ENCODE results near the gene RASA4B.
"Not testable (repeated sequence)": the region's sequence is repeated elsewhere in the genome, so short reads cannot be mapped to it uniquely, and the experiment has no call there.

The RASA4B gene

GRCh38 chr7:102456327-102456726 is 61.2 kb downstream of the RASA4B start:
- no peak overlapping the region for H3K18ac ChIP-seq (ENCODE audit: low read length)
- no peak overlapping the region for H3K4me3 ChIP-seq (ENCODE audit: low read length in 2 of 2)
- DNase-seq (ENCODE audit: low spot score) = no peak
- H2AK5ac ChIP-seq (ENCODE audit: low read depth, low read length) = no peak overlapping the region
- no peak overlapping the region for H4K8ac ChIP-seq (ENCODE audit: low read depth, low read length)
- no peak overlapping the region for H2BK120ac ChIP-seq (ENCODE audit: low read depth, low read length)
- H3K4ac ChIP-seq (ENCODE audit: low read length) = no peak overlapping the region
- H3K36me3 ChIP-seq (replicated peaks in 1 of 2; ENCODE audit: control insufficient read depth in 2 of 2, insufficient read depth in 2 of 2, low read length in 2 of 2) = peaks cover 24 to 44% of the 10 kb centered on the region in 2 donors
- H4K91ac ChIP-seq (ENCODE audit: low read depth, low read length, poor library complexity) = no peak overlapping the region
- H3K27ac ChIP-seq (replicated peaks; ENCODE audit: low read length) = no peak overlapping the region
- no peak overlapping the region for H3K4me2 ChIP-seq (ENCODE audit: insufficient read depth, low read length, poor library complexity, severe bottlenecking)
- no peaks in the 10 kb centered on the region for H3K79me1 ChIP-seq (ENCODE audit: low read depth, low read length)
- no peak overlapping the region for H2BK15ac ChIP-seq (ENCODE audit: low read length)
- H3K27me3 ChIP-seq (ENCODE audit: control insufficient read depth in 3 of 3, insufficient read depth in 3 of 3, low read depth in 1 of 3, low read length in 3 of 3) = no peaks in the 10 kb centered on the region
- no CpG with 5 or more reads among the region's 10 CpGs for WGBS, 2 donors (ENCODE audit: extremely low coverage in 2 of 2, insufficient read length in 2 of 2, insufficient replicate concordance in 1 of 2)
- H3K4me1 ChIP-seq (ENCODE audit: control insufficient read depth in 2 of 2, insufficient read depth in 1 of 2, low read depth in 1 of 2, low read length in 2 of 2) = peaks cover 3 to 7% of the 10 kb centered on the region in 2 donors
- H2BK5ac ChIP-seq (ENCODE audit: low read length) = no peak overlapping the region
- no peak overlapping the region for H2BK12ac ChIP-seq (ENCODE audit: low read length)
- H3K9me3 ChIP-seq (replicated peaks in 1 of 2; ENCODE audit: control insufficient read depth in 2 of 2, insufficient read depth in 1 of 2, low read depth in 1 of 2, low read length in 2 of 2) = no peaks in the 10 kb centered on the region
- H3K14ac ChIP-seq (ENCODE audit: low read length) = no peak overlapping the region
- no peak overlapping the region for H2AFZ ChIP-seq (ENCODE audit: low read length)
- H3K9ac ChIP-seq (ENCODE audit: low read depth, low read length, poor library complexity) = no peak overlapping the region
- no peak overlapping the region for H3K23ac ChIP-seq (ENCODE audit: low read depth, low read length, poor library complexity)

GRCh38 chr7:102455596-102455995 is 62.0 kb downstream of the RASA4B start:
- WGBS, 2 donors (ENCODE audit: extremely low coverage in 2 of 2, insufficient read length in 2 of 2, insufficient replicate concordance in 1 of 2) = no CpG with 5 or more reads among the region's 11 CpGs
- no peak overlapping the region for H3K23ac ChIP-seq (ENCODE audit: low read depth, low read length, poor library complexity)

GRCh38 chr7:102454932-102455331 is 62.6 kb downstream of the RASA4B start:
- H2AK5ac ChIP-seq (ENCODE audit: low read depth, low read length); H3K79me1 ChIP-seq (ENCODE audit: low read depth, low read length); H3K4ac ChIP-seq (ENCODE audit: low read length); H4K91ac ChIP-seq (ENCODE audit: low read depth, low read length, poor library complexity); H3K23ac ChIP-seq (ENCODE audit: low read depth, low read length, poor library complexity); H2BK120ac ChIP-seq (ENCODE audit: low read depth, low read length); H2BK15ac ChIP-seq (ENCODE audit: low read length); H2AFZ ChIP-seq (ENCODE audit: low read length); H2BK12ac ChIP-seq (ENCODE audit: low read length); H3K18ac ChIP-seq (ENCODE audit: low read length); H3K4me1 ChIP-seq (ENCODE audit: control insufficient read depth in 2 of 2, insufficient read depth in 1 of 2, low read depth in 1 of 2, low read length in 2 of 2); H3K27ac ChIP-seq (replicated peaks; ENCODE audit: low read length); H3K4me2 ChIP-seq (ENCODE audit: insufficient read depth, low read length, poor library complexity, severe bottlenecking); H2BK5ac ChIP-seq (ENCODE audit: low read length); H4K8ac ChIP-seq (ENCODE audit: low read depth, low read length); H3K4me3 ChIP-seq (ENCODE audit: low read length in 2 of 2); DNase-seq (ENCODE audit: low spot score); H3K9ac ChIP-seq (ENCODE audit: low read depth, low read length, poor library complexity); H3K9me3 ChIP-seq (replicated peaks in 1 of 2; ENCODE audit: control insufficient read depth in 2 of 2, insufficient read depth in 1 of 2, low read depth in 1 of 2, low read length in 2 of 2); H3K27me3 ChIP-seq (ENCODE audit: control insufficient read depth in 3 of 3, insufficient read depth in 3 of 3, low read depth in 1 of 3, low read length in 3 of 3); H3K14ac ChIP-seq (ENCODE audit: low read length): not testable (repeated sequence)
- H3K36me3 ChIP-seq (replicated peaks in 1 of 2; ENCODE audit: control insufficient read depth in 2 of 2, insufficient read depth in 2 of 2, low read length in 2 of 2) = peaks cover 24 to 44% of the 10 kb centered on the region in 2 donors
- no CpG with 5 or more reads among the region's 10 CpGs for WGBS, 2 donors (ENCODE audit: extremely low coverage in 2 of 2, insufficient read length in 2 of 2, insufficient replicate concordance in 1 of 2)

More at GRCh38 chr7:102455596-102455995, 62.0 kb downstream of the RASA4B start:
- Histone ChIP-seq H2BK15ac (ENCODE audit: low read length) (no peak overlapping the region), H2AK5ac (ENCODE audit: low read depth, low read length) (no peak overlapping the region), H2BK5ac (ENCODE audit: low read length) (no peak overlapping the region), H3K9ac (ENCODE audit: low read depth, low read length, poor library complexity) (no peak overlapping the region), H3K4me3 (ENCODE audit: low read length in 2 of 2) (no peak overlapping the region), H3K4ac (ENCODE audit: low read length) (no peak overlapping the region), H3K36me3 (replicated peaks in 1 of 2; ENCODE audit: control insufficient read depth in 2 of 2, insufficient read depth in 2 of 2, low read length in 2 of 2) (peaks cover 24 to 44% of the 10 kb centered on the region in 2 donors), H4K91ac (ENCODE audit: low read depth, low read length, poor library complexity) (no peak overlapping the region), H2BK12ac (ENCODE audit: low read length) (no peak overlapping the region), H3K4me1 (ENCODE audit: control insufficient read depth in 2 of 2, insufficient read depth in 1 of 2, low read depth in 1 of 2, low read length in 2 of 2) (peaks cover 5 to 7% of the 10 kb centered on the region in 2 donors), H3K18ac (ENCODE audit: low read length) (no peak overlapping the region), H3K27ac (replicated peaks; ENCODE audit: low read length) (no peak overlapping the region), H2BK120ac (ENCODE audit: low read depth, low read length) (no peak overlapping the region), H3K14ac (ENCODE audit: low read length) (no peak overlapping the region), H3K9me3 (replicated peaks in 1 of 2; ENCODE audit: control insufficient read depth in 2 of 2, insufficient read depth in 1 of 2, low read depth in 1 of 2, low read length in 2 of 2) (no peaks in the 10 kb centered on the region), H2AFZ (ENCODE audit: low read length) (no peak overlapping the region), H4K8ac (ENCODE audit: low read depth, low read length) (no peak overlapping the region), H3K79me1 (ENCODE audit: low read depth, low read length) (no peaks in the 10 kb centered on the region), H3K4me2 (ENCODE audit: insufficient read depth, low read length, poor library complexity, severe bottlenecking) (no peak overlapping the region), H3K27me3 (ENCODE audit: control insufficient read depth in 3 of 3, insufficient read depth in 3 of 3, low read depth in 1 of 3, low read length in 3 of 3) (no peaks in the 10 kb centered on the region)
- DNase-seq (ENCODE audit: low spot score) = no peak

GRCh38 chr7:102454468-102454867 is 63.1 kb downstream of the RASA4B start:
- H3K9ac ChIP-seq (ENCODE audit: low read depth, low read length, poor library complexity) = no peak overlapping the region
- no peak overlapping the region for H2BK5ac ChIP-seq (ENCODE audit: low read length)
- no peak overlapping the region for H3K23ac ChIP-seq (ENCODE audit: low read depth, low read length, poor library complexity)
- no peak overlapping the region for H2AFZ ChIP-seq (ENCODE audit: low read length)
- H3K18ac ChIP-seq (ENCODE audit: low read length) = peak overlapping the region; percentile 29
- H2BK12ac ChIP-seq (ENCODE audit: low read length) = no peak overlapping the region
- no peak overlapping the region for H2AK5ac ChIP-seq (ENCODE audit: low read depth, low read length)
- H3K4me2 ChIP-seq (ENCODE audit: insufficient read depth, low read length, poor library complexity, severe bottlenecking) = no peak overlapping the region
- no peak overlapping the region for H3K14ac ChIP-seq (ENCODE audit: low read length)
- no peaks in the 10 kb centered on the region for H3K27me3 ChIP-seq (ENCODE audit: control insufficient read depth in 3 of 3, insufficient read depth in 3 of 3, low read depth in 1 of 3, low read length in 3 of 3)
- no CpG with 5 or more reads among the region's 12 CpGs for WGBS, 2 donors (ENCODE audit: extremely low coverage in 2 of 2, insufficient read length in 2 of 2, insufficient replicate concordance in 1 of 2)
- no peak overlapping the region for H2BK15ac ChIP-seq (ENCODE audit: low read length)
- no peak overlapping the region for H3K4ac ChIP-seq (ENCODE audit: low read length)
- H3K9me3 ChIP-seq (replicated peaks in 1 of 2; ENCODE audit: control insufficient read depth in 2 of 2, insufficient read depth in 1 of 2, low read depth in 1 of 2, low read length in 2 of 2) = no peaks in the 10 kb centered on the region
- peaks cover 5 to 7% of the 10 kb centered on the region in 2 donors for H3K4me1 ChIP-seq (ENCODE audit: control insufficient read depth in 2 of 2, insufficient read depth in 1 of 2, low read depth in 1 of 2, low read length in 2 of 2)
- H3K36me3 ChIP-seq (replicated peaks in 1 of 2; ENCODE audit: control insufficient read depth in 2 of 2, insufficient read depth in 2 of 2, low read length in 2 of 2) = peaks cover 23 to 42% of the 10 kb centered on the region in 2 donors
- no peak for DNase-seq (ENCODE audit: low spot score)
- no peak overlapping the region for H3K4me3 ChIP-seq (ENCODE audit: low read length in 2 of 2)
- no peaks in the 10 kb centered on the region for H3K79me1 ChIP-seq (ENCODE audit: low read depth, low read length)
- no peak overlapping the region for H3K27ac ChIP-seq (replicated peaks; ENCODE audit: low read length)
- no peak overlapping the region for H4K8ac ChIP-seq (ENCODE audit: low read depth, low read length)
- no peak overlapping the region for H2BK120ac ChIP-seq (ENCODE audit: low read depth, low read length)
- H4K91ac ChIP-seq (ENCODE audit: low read depth, low read length, poor library complexity) = no peak overlapping the region
